CD4-positive, alpha-beta memory T cell (primary cell): ENCODE measurements around the gene FCHO2. TPM values are rescaled to one million over a fixed set of nuclear protein-coding genes. Genes with fewer than 3 reads are reported as not detected.
"Not testable (repeated sequence)": the region's sequence is repeated elsewhere in the genome, so short reads cannot be mapped to it uniquely, and the experiment has no call there.

ENCODE experiments used
- CTCF ChIA-PET: fragments of 350-600 bp; sonication (Branson Sonifier 250); formaldehyde crosslinking; loops from one replicate; lab custom pipeline; 2021; ENCODE audit warnings: inconsistent platforms; ENCODE audit not compliant: partially characterized antibody; lab: Charles Lee
- POLR2A ChIA-PET: fragments of 350-600 bp; sonication (Branson Sonifier 250); formaldehyde crosslinking; loops from one replicate; lab custom pipeline; 2021; ENCODE audit not compliant: partially characterized antibody; lab: Charles Lee
- DNase-seq, 5 donors: peaks; one replicate each; pipeline versions ENCODE4 v3.0.0 to v3.0.0-alpha.2; 2020 to 2022; ENCODE audit warnings: mixed read lengths in 1 of 5
- H3K27ac ChIP-seq: one replicate; pipeline ENCODE4 v1.7.0; 2013; ENCODE audit warnings: low read depth, low read length
- H3K27me3 ChIP-seq: 2 replicates; pipeline ENCODE4 v1.7.0; 2013; ENCODE audit warnings: mild to moderate bottlenecking, low read length, moderate library complexity; ENCODE audit not compliant: insufficient read depth
- H3K36me3 ChIP-seq: 2 replicates; pipeline ENCODE4 v1.7.0; 2013; ENCODE audit warnings: mild to moderate bottlenecking, low read length, moderate library complexity; ENCODE audit not compliant: insufficient read depth
- H3K4me1 ChIP-seq: 2 replicates; pipeline ENCODE4 v1.7.0; 2013; ENCODE audit warnings: mild to moderate bottlenecking, low read length, moderate library complexity; ENCODE audit not compliant: insufficient read depth
- H3K4me3 ChIP-seq, 2 donors: one replicate each; pipeline ENCODE4 v1.7.0; 2013; ENCODE audit warnings: low read length in 2 of 2, mild to moderate bottlenecking in 1 of 2
- H3K9me3 ChIP-seq, 2 donors: one replicate each; pipeline ENCODE4 v1.7.0; 2013; ENCODE audit warnings: low read length in 2 of 2, control low read depth in 1 of 2; ENCODE audit not compliant: control insufficient read depth in 1 of 2
- H3K27ac Mint-ChIP-seq, 7 donors: one replicate each; pipeline ENCODE4 v1.8.0; 2020 to 2021; ENCODE audit warnings: mixed read lengths in 7 of 7, mild to moderate bottlenecking in 6 of 7, inconsistent platforms in 3 of 7, moderate library complexity in 3 of 7
- H3K27me3 Mint-ChIP-seq, 2 donors: one replicate each; pipeline ENCODE4 v1.8.0; 2020 to 2021; ENCODE audit warnings: mixed read lengths in 2 of 2
- H3K36me3 Mint-ChIP-seq, 2 donors: one replicate each; pipeline ENCODE4 v1.8.0; 2020 to 2021; ENCODE audit warnings: mixed read lengths in 2 of 2, inconsistent platforms in 1 of 2, mild to moderate bottlenecking in 1 of 2
- H3K4me1 Mint-ChIP-seq, 4 donors: one replicate each; pipeline ENCODE4 v1.8.0; 2020 to 2021; ENCODE audit warnings: mixed read lengths in 4 of 4, mild to moderate bottlenecking in 1 of 4
- H3K4me3 Mint-ChIP-seq, 8 donors: one replicate each; pipeline ENCODE4 v1.8.0; 2020 to 2021; ENCODE audit warnings: mixed read lengths in 8 of 8, mild to moderate bottlenecking in 7 of 8, moderate library complexity in 6 of 8, inconsistent platforms in 3 of 8
- H3K9me3 Mint-ChIP-seq, 8 donors: one replicate each; pipeline ENCODE4 v1.8.0; 2020 to 2021; ENCODE audit warnings: mixed read lengths in 8 of 8, mild to moderate bottlenecking in 5 of 8, inconsistent platforms in 3 of 8, moderate library complexity in 1 of 8
- intact Hi-C: fragments of 100-400 bp; cut with micrococcal nuclease; formaldehyde crosslinking; loops from one replicate; pipeline ENCODE4 v1.15.1; 2023
- polyA plus RNA-seq, 2 donors: library from polyadenylated mRNA; unstranded; fragments of 300-500 nt; fragmentation: Illumina TruSeq; gene quantifications; one replicate each; pipeline ENCODE4 v1.2.3, GENCODE V29; 2021
- total RNA-seq, 2 experiments: library from RNA; stranded (reverse); gene quantifications; one replicate each; pipeline ENCODE4 v1.2.3, GENCODE V29; 2021

Gene FCHO2
- total and polyA plus RNA-seq, 4 experiments from 2014 or later = 1.4 to 6.3 (median 4.3) TPM

GRCh38 chr5:72991394-72991793 lies 35.6 kb downstream of the FCHO2 start:
- Mint-ChIP-seq H3K9me3 (peaks cover 0 to 8% (median 2%) of the 10 kb centered on the region in 8 donors), H3K4me3 (no peak overlapping the region), H3K36me3 (peaks cover 23 to 38% of the 10 kb centered on the region in 2 donors), H3K27me3 (peaks cover 2 to 3% of the 10 kb centered on the region in 2 donors), H3K27ac (no peak overlapping the region), H3K4me1 (peaks cover 0 to 11% (median under 1%) of the 10 kb centered on the region in 4 donors)
- CTCF ChIA-PET = no interaction called here
- intact Hi-C loops = no loop called here
- H3K27ac ChIP-seq = no peak overlapping the region
- H3K36me3 ChIP-seq = no peaks in the 10 kb centered on the region
- POLR2A ChIA-PET = no interaction called here
- H3K4me3 ChIP-seq = no peak overlapping the region
- H3K4me1 ChIP-seq = no peaks in the 10 kb centered on the region
- no peaks in the 10 kb centered on the region for H3K9me3 ChIP-seq
- no peak for DNase-seq
- H3K27me3 ChIP-seq = no peaks in the 10 kb centered on the region

- Histone ChIP-seq H3K9me3 (no peaks in the 10 kb centered on the region), H3K27ac (no peak overlapping the region), H3K4me1 (no peaks in the 10 kb centered on the region), H3K27me3 (no peaks in the 10 kb centered on the region), H3K4me3 (no peak overlapping the region), H3K36me3 (no peaks in the 10 kb centered on the region)
- no peak for DNase-seq
- intact Hi-C loops = no loop called here
- peaks cover 0 to 11% (median under 1%) of the 10 kb centered on the region in 4 donors for H3K4me1 Mint-ChIP-seq
- H3K36me3 Mint-ChIP-seq = peaks cover 21 to 33% of the 10 kb centered on the region in 2 donors
- H3K27me3 Mint-ChIP-seq = peaks cover 0 to 2% of the 10 kb centered on the region in 2 donors
- H3K27ac Mint-ChIP-seq = peak overlapping the region in 1 of 7 donors; percentile 32
- H3K4me3 Mint-ChIP-seq = no peak overlapping the region
- POLR2A ChIA-PET = no interaction called here
- H3K9me3 Mint-ChIP-seq = peaks cover 0 to 8% (median 2%) of the 10 kb centered on the region in 8 donors
- CTCF ChIA-PET = no interaction called here
Observed at GRCh38 chr5:72994578-72994977, 38.7 kb downstream of the FCHO2 start.

- intact Hi-C loops = no loop called here
- Histone ChIP-seq H3K36me3 (no peaks in the 10 kb centered on the region), H3K4me1 (no peaks in the 10 kb centered on the region), H3K27me3 (no peaks in the 10 kb centered on the region), H3K4me3 (no peak overlapping the region), H3K27ac (no peak overlapping the region), H3K9me3 (no peaks in the 10 kb centered on the region)
- Mint-ChIP-seq H3K4me1 (no peaks in the 10 kb centered on the region), H3K4me3 (no peak overlapping the region), H3K27me3 (peaks cover 0 to 2% of the 10 kb centered on the region in 2 donors), H3K27ac (no peak overlapping the region), H3K9me3 (peaks cover 0 to 8% (median 2%) of the 10 kb centered on the region in 8 donors), H3K36me3 (peaks cover 18 to 27% of the 10 kb centered on the region in 2 donors)
- CTCF ChIA-PET = no interaction called here
- no peak for DNase-seq
- POLR2A ChIA-PET = no interaction called here
Observed at GRCh38 chr5:72996632-72997031, 40.8 kb downstream of the FCHO2 start.

DNA sequence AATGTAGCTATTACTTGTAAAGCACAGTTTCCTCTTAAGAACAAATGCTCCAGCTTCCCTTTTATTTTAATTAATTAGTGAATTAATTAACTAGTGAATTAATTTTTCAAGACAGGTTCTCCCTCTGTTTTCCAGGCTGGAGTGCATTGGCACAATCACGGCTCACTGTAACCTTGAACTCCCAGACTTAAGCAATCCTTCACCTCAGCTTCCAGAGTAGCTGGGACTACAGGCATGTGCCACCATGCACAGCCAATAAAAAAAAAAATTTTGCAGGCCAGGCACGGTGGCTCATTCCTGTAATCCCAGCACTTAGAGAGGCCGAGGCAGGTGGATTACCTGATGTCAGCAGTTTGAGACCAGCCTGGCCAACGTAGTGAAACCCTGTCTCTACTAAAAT lies 44.1 kb downstream of the FCHO2 start:
- peaks cover 0 to 8% of the 10 kb centered on the region in 2 donors for H3K36me3 Mint-ChIP-seq
- intact Hi-C loops = no loop called here
- H3K4me1 ChIP-seq = no peaks in the 10 kb centered on the region
- DNase-seq = no peak
- H3K9me3 ChIP-seq = no peaks in the 10 kb centered on the region
- no peak overlapping the region for H3K27ac Mint-ChIP-seq
- H3K27ac ChIP-seq = no peak overlapping the region
- ChIA-PET CTCF (interaction anchor here (0.7 kb wide), 1 partner anchor 592 kb away, joined by 3 read pairs; no protein-coding TSS in a partner anchor), POLR2A (no interaction called here)
- no peaks in the 10 kb centered on the region for H3K27me3 ChIP-seq
- H3K27me3 Mint-ChIP-seq = no peaks in the 10 kb centered on the region
- H3K4me1 Mint-ChIP-seq = no peaks in the 10 kb centered on the region
- H3K9me3 Mint-ChIP-seq = no peaks in the 10 kb centered on the region
- no peaks in the 10 kb centered on the region for H3K36me3 ChIP-seq
- H3K4me3 Mint-ChIP-seq = no peak overlapping the region
- no peak overlapping the region for H3K4me3 ChIP-seq

DNA sequence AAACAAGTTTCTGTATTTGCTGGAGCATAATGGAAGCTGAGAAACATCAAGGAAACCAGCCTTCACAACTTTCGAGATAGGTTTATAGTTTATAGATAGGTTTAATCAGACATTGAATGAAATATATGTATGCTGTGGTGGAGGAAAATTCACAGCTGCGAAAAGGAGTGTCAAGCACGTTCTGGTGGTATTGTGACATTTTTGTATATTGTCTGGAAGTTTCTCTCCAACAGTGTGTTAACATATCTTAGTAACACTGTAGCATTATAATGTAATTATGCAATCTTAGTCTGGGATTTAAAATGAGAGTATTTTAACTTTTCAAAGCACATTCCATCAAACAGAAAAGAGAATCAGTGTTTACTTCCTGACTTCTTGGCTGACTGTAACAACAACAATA lies 50.0 kb downstream of the FCHO2 start:
- Histone ChIP-seq H3K27ac (no peak overlapping the region), H3K4me1 (no peaks in the 10 kb centered on the region), H3K9me3 (no peaks in the 10 kb centered on the region), H3K36me3 (no peaks in the 10 kb centered on the region), H3K4me3 (no peak overlapping the region), H3K27me3 (no peaks in the 10 kb centered on the region)
- DNase-seq = no peak
- no peaks in the 10 kb centered on the region for H3K9me3 Mint-ChIP-seq
- POLR2A ChIA-PET = no interaction called here
- no peak overlapping the region for H3K4me3 Mint-ChIP-seq
- intact Hi-C loops = no loop called here
- H3K27me3 Mint-ChIP-seq = peaks cover 0 to 3% of the 10 kb centered on the region in 2 donors
- H3K27ac Mint-ChIP-seq = no peak overlapping the region
- H3K4me1 Mint-ChIP-seq = no peaks in the 10 kb centered on the region
- CTCF ChIA-PET = no interaction called here
- H3K36me3 Mint-ChIP-seq = peaks cover 0 to 4% of the 10 kb centered on the region in 2 donors

- ChIA-PET CTCF (no interaction called here), POLR2A (no interaction called here)
- no peaks in the 10 kb centered on the region for H3K9me3 ChIP-seq
- no peaks in the 10 kb centered on the region for H3K4me1 ChIP-seq
- no peak for DNase-seq
- H3K27ac ChIP-seq = no peak overlapping the region
- intact Hi-C loops = no loop called here
- no peak overlapping the region for H3K4me3 Mint-ChIP-seq
- H3K27me3 Mint-ChIP-seq = peaks cover 0 to 3% of the 10 kb centered on the region in 2 donors
- H3K4me3 ChIP-seq = no peak overlapping the region
- no peaks in the 10 kb centered on the region for H3K36me3 ChIP-seq
- H3K4me1 Mint-ChIP-seq = no peaks in the 10 kb centered on the region
- peaks cover 0 to 4% of the 10 kb centered on the region in 2 donors for H3K36me3 Mint-ChIP-seq
- H3K27me3 ChIP-seq = no peaks in the 10 kb centered on the region
- no peaks in the 10 kb centered on the region for H3K9me3 Mint-ChIP-seq
- no peak overlapping the region for H3K27ac Mint-ChIP-seq
Observed at GRCh38 chr5:73007051-73007450, 51.2 kb downstream of the FCHO2 start.

DNA sequence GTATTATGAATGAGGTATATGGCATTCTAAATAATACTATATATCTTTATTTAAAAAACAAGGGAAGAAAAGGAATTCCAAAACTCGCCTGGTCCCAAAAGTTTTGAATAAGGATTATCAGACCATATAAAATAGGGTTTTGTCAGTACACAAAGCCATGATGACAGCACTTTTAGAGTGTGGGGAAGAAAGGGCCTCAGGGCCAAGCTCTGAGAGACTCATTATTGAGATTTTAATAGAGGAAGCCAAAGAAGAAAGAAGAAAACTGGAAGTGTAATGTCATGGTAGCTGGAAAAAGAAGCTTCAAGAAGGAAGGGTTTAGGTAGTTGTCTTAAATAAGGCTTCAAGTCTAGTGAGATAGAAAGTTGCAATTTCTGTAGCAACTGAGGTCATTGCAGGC lies 53.0 kb downstream of the FCHO2 start:
- H3K36me3 Mint-ChIP-seq = peaks cover 0 to 4% of the 10 kb centered on the region in 2 donors
- H3K27me3 ChIP-seq = no peaks in the 10 kb centered on the region
- POLR2A ChIA-PET = no interaction called here
- intact Hi-C loops = no loop called here
- no peaks in the 10 kb centered on the region for H3K9me3 Mint-ChIP-seq
- H3K9me3 ChIP-seq = no peaks in the 10 kb centered on the region
- no peak overlapping the region for H3K27ac Mint-ChIP-seq
- H3K36me3 ChIP-seq = no peaks in the 10 kb centered on the region
- CTCF ChIA-PET = no interaction called here
- no peak overlapping the region for H3K27ac ChIP-seq
- H3K4me1 Mint-ChIP-seq = no peaks in the 10 kb centered on the region
- DNase-seq = no peak
- H3K4me3 ChIP-seq = no peak overlapping the region
- no peak overlapping the region for H3K4me3 Mint-ChIP-seq
- H3K4me1 ChIP-seq = no peaks in the 10 kb centered on the region
- H3K27me3 Mint-ChIP-seq = peaks cover 0 to 3% of the 10 kb centered on the region in 2 donors

DNA sequence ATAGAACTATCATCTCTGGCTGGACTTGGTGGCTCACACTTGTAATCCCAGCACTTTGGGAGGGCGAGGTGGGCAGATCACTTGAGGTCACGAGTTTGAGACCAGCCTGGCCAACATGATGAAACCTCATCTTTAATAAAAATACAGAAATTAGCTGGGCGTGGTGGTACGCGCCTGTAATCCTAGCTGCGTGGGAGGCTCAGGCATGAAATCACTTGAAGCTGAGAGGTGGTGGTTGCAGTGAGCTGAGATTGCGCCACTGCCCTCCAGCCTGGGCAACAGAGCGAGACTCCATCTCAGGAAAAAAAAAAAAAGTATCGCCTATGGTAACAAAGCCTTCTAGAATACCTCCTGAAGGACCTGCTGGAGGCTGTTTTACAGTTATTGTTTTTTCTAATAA lies 55.8 kb downstream of the FCHO2 start:
- H3K27me3 Mint-ChIP-seq, intact Hi-C loops, POLR2A ChIA-PET, H3K4me1 ChIP-seq, H3K9me3 Mint-ChIP-seq, H3K36me3 Mint-ChIP-seq, H3K27me3 ChIP-seq, H3K27ac ChIP-seq, H3K27ac Mint-ChIP-seq, DNase-seq, H3K4me3 Mint-ChIP-seq, H3K4me3 ChIP-seq, CTCF ChIA-PET, H3K4me1 Mint-ChIP-seq, H3K36me3 ChIP-seq, H3K9me3 ChIP-seq: not testable (repeated sequence)
